ENCODE data around the gene KLRF1.

The KLRF1 gene

GRCh38 chr12:9809866-9810265 is 17.4 kb upstream of the KLRF1 start:
- DNase-seq = no peak

- no peak for DNase-seq
These were observed 16.6 kb upstream of the KLRF1 start for GRCh38 chr12:9810671-9811070.

GRCh38 chr12:9811621-9812020 is 15.7 kb upstream of the KLRF1 start:
- DNase-seq = no peak

- DNase-seq = no peak
These were observed 13.2 kb upstream of the KLRF1 start for GRCh38 chr12:9813821-9814798.

- no peak for DNase-seq
These were observed 6.9 kb upstream of the KLRF1 start for GRCh38 chr12:9820281-9820930.

- DNase-seq = no peak
These were observed 2.2 kb downstream of the KLRF1 start for GRCh38 chr12:9829483-9829882.

GRCh38 chr12:9829982-9830381 is 2.7 kb downstream of the KLRF1 start:
- no peak for DNase-seq

- no peak for DNase-seq
These were observed 4.4 kb downstream of the KLRF1 start for GRCh38 chr12:9831720-9832119.

DNA sequence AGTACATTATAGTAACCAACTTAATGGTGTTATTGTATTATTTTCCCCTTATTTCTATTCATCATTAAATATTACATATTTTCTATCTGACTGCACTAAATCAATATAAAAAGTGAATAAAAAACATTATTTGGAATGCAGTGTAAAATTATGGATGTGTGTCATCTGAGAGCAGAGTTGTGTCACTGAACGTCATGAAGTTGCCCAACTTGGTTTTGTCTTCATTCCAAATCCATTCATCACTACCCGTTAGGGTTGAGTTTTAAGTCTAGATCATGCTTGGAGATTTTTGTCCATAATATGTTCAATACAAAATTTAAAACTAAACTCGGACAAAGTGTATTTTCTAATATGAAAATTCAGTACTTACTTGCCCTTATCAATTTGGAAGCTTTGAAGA is 16.1 kb downstream of the KLRF1 start:
- DNase-seq = no peak

- no peak for DNase-seq
These were observed 21.6 kb downstream of the KLRF1 start for GRCh38 chr12:9848899-9849298.

DNA sequence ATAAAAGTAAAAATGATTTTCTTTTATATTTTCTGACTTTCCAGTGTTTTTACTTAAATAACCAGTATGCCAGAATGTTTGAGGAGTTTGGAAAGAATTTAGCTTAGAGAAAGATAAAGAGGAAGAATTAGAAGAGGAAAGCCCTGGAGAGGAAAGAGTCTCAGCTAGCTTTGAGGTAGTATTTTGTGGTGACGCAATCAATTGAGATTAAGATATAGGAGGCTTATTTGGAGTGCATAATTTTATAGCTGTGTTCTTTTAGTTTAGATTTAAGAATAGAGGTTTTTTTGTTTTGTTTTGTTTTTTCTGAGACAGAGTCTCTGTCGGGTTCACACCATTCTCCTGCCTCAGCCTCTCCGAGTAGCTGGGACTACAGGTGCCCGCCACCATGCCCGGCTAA is 23.8 kb downstream of the KLRF1 start:
- no peak for DNase-seq

DNA sequence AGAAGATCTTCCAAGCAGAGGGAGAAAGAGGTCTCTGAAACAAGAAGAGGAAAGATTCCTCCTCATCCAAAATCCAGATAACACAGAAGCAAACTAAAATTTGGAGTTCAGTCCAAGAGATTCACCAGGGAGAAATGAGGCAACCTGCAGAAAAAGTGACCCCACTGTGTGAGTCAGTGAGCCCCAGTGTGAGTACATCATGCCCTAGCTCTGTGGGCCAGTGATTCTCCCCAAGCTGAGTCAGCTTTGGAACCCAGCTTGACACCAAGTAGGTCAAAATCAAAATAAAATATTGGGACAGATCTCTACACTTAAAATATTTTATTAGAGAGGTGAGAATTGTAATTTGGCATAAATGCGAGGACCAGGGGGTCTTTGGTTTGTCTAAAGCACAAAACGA is 24.6 kb downstream of the KLRF1 start:
- no peak for DNase-seq

GRCh38 chr12:9856151-9856550 is 28.9 kb downstream of the KLRF1 start:
- DNase-seq = no peak

GRCh38 chr12:9856894-9857293 is 29.6 kb downstream of the KLRF1 start:
- DNase-seq = no peak

DNA sequence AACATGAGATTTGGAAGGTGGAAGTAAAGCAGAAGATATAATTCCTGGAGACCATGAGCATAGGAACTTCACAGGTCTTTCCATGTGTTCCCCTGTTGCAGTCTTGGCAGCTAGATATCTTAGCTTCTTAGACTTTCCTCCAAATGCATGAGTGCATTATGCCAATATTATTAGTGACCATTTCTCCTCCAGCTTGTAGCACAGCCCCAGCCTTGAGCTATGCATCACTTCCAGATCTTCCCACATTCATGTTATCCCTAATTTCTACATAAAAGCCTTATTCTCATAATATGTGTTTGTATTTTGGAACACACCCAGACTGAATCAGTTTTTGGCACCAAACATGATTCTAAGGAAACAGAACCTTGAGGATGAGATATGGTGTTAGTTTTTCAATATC is 30.9 kb downstream of the KLRF1 start:
- DNase-seq = no peak

DNA sequence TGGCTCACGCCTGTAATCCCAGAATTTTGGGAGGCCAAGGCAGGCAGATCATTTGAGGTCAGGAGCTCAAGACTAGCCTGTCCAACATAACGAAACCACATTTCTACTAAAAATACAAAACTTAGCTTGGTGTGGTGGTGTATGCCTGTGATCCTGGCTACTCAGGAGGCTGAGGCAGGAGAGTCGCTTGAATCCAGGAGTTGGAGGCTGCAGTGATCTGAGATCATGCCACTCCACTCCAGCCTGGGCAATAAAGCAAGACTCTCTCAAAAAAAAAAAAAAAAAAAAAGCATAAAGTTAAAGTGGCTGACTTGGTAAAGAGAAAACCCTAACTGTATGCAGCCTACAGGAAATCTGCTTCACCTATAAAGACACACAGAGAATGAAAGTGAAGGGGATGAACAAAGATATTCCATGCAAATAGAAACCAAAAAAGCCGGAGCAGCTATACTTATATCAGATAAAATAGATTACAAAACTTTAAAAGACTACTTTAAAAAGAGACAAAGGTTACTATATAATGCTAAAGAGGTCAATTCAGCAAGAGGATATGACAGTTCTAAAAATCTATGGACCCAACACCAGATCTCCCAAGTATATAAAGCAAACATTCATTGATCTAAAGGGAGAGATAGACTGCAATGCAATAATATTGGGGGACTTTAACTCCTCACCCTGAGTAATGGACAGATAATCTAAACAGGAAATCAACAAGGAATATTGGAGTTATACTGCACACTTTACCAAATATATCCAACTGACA is 37.8 kb downstream of the KLRF1 start:
- DNase-seq = no peak

DNA sequence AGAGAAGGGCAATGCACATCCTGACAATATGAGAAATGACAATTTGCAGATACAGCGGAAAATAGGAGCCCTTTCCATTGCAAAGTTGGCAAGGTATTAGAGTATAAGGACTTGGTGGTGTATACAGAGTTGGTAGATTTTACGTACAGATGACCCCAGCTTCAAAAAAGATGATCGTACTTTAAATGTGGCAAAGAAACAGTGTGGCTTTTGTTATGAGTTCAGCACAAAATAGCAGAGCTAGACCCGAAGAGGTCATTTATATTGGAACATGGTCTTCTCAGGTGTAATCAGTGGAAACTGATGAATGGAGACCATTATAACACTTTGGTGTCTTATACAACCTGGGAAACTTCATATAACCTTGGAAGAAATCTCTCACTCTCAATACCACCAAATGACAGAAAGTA is 39.6 kb downstream of the KLRF1 start:
- no peak for DNase-seq

GRCh38 chr12:9867531-9867930 is 40.2 kb downstream of the KLRF1 start:
- no peak for DNase-seq

DNA sequence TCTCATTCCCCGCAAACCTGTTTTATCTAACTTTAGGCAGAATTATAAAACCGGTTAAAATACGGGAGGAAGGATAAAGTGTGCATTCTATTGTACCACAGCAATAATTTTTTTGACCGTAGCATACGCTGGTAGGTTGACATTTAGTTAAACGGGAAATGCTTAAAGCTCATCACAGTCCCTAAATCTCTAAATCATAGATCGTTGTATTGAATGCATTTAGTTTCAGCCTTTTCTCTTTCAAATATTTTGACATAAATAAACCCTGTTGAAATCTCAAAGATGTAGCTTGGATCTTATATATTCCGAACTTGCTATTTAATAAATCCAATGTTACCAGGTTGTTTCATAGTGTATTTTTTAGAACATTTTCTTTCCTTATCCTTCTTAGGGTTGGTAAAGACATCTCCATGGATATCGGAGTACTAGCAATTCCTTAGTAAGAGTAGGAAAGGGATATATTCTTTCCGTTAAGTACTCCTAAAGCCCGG is 41.1 kb downstream of the KLRF1 start:
- no peak for DNase-seq

GRCh38 chr12:9868951-9869306 is 41.6 kb downstream of the KLRF1 start:
- DNase-seq = no peak

GRCh38 chr12:9869307-9870161 is 42.3 kb downstream of the KLRF1 start, which contains the start of gene CLEC2B:
TSS of gene CLEC2B (minus strand) at chr12:9869354.
- no peak for DNase-seq

- no peak for DNase-seq
These were observed 43.1 kb downstream of the KLRF1 start for GRCh38 chr12:9870286-9870866.

Measured in DMS 273 treated with DMSO at 0.1 percent for 48 hours (cell line).